HepG2 (cell line): ENCODE data around the gene ELP1. TPM values are rescaled to one million over a fixed set of nuclear protein-coding genes. Genes with fewer than 3 reads are reported as not detected.
A peak's percentile ranks its signal among the peaks of the same experiment; 100 is the strongest.

Experiments
- CTCF ChIP-seq: sonication (generic); formaldehyde crosslinking; IDR thresholded peaks from 2 replicates; pipeline ENCODE4 v1.5.0; 2020; ENCODE audit warnings: mild to moderate bottlenecking, missing genetic modification reagents, moderate library complexity
- FOXJ3 ChIP-seq: sonication (generic); formaldehyde crosslinking; IDR thresholded peaks from 2 replicates; pipeline ENCODE4 v1.4.0; 2020; ENCODE audit warnings: missing genetic modification reagents, mild to moderate bottlenecking, borderline replicate concordance
- FOXP1 ChIP-seq, 2 experiments: fragments of 450-650 bp in 1 of 2; IDR thresholded peaks; 2 replicates each; pipeline ENCODE4 v1.6.1; 2017 to 2018; ENCODE audit warnings: antibody characterized with exemption in 1 of 2
- HOXA5 ChIP-seq: sonication (generic); formaldehyde crosslinking; IDR thresholded peaks from 2 replicates; pipeline ENCODE4 v1.4.0; 2020; ENCODE audit warnings: missing genetic modification reagents
- IRF2 ChIP-seq: IDR thresholded peaks from 2 replicates; pipeline ENCODE4 v1.6.1; 2018; ENCODE audit warnings: missing genetic modification reagents, missing compliant biosample characterization
- ISL2 ChIP-seq: sonication (generic); formaldehyde crosslinking; IDR thresholded peaks from 2 replicates; pipeline ENCODE4 v1.5.0; 2020; ENCODE audit warnings: missing genetic modification reagents
- NAIF1 ChIP-seq: sonication (generic); formaldehyde crosslinking; IDR thresholded peaks from 2 replicates; pipeline ENCODE4 v1.5.0; 2020; ENCODE audit warnings: mild to moderate bottlenecking, missing genetic modification reagents, borderline replicate concordance
- PHF8 ChIP-seq: sonication (generic); formaldehyde crosslinking; IDR thresholded peaks from 2 replicates; pipeline ENCODE4 v1.5.0; 2020; ENCODE audit warnings: missing genetic modification reagents
- RAD51 ChIP-seq: fragments of 450-650 bp; IDR thresholded peaks from 2 replicates; pipeline ENCODE4 v1.6.1; 2016; ENCODE audit warnings: borderline replicate concordance
- RFX3 ChIP-seq: IDR thresholded peaks from 2 replicates; pipeline ENCODE4 v1.6.1; 2016; ENCODE audit warnings: missing biosample characterization, missing genetic modification reagents
- SMARCC2 ChIP-seq: fragments of 450-650 bp; IDR thresholded peaks from 2 replicates; pipeline ENCODE4 v1.6.1; 2017; ENCODE audit warnings: antibody characterized with exemption, mild to moderate bottlenecking
- TCF7L2 ChIP-seq: IDR thresholded peaks from 2 replicates; pipeline ENCODE4 v1.6.1; 2011; ENCODE audit warnings: mild to moderate bottlenecking, low read depth, low read length, moderate library complexity
- ZBTB20 ChIP-seq: sonication (generic); formaldehyde crosslinking; IDR thresholded peaks from 2 replicates; pipeline ENCODE4 v1.8.1; 2023; ENCODE audit warnings: missing genetic modification reagents, low read depth, mild to moderate bottlenecking, borderline replicate concordance
- ZFAT ChIP-seq: sonication (generic); formaldehyde crosslinking; conservative IDR thresholded peaks from 2 replicates; pipeline ENCODE4 v1.8.1; 2023; ENCODE audit warnings: missing genetic modification reagents, inconsistent platforms
- ZFP90 ChIP-seq: sonication (generic); formaldehyde crosslinking; IDR thresholded peaks from 2 replicates; pipeline ENCODE4 v1.8.0; 2022; ENCODE audit warnings: missing genetic modification reagents, mild to moderate bottlenecking, inconsistent platforms, borderline replicate concordance
- ZNF180 ChIP-seq: sonication (generic); formaldehyde crosslinking; IDR thresholded peaks from 2 replicates; pipeline ENCODE4 v1.4.0; 2020; ENCODE audit warnings: low read depth, missing genetic modification reagents, borderline replicate concordance
- ZNF234 ChIP-seq: sonication (generic); formaldehyde crosslinking; conservative IDR thresholded peaks from 2 replicates; pipeline ENCODE4 v1.5.1; 2020; ENCODE audit warnings: mild to moderate bottlenecking, missing genetic modification reagents
- ZNF510 ChIP-seq: sonication (generic); formaldehyde crosslinking; IDR thresholded peaks from 2 replicates; pipeline ENCODE4 v1.4.0; 2020; ENCODE audit warnings: low read depth, mild to moderate bottlenecking, missing genetic modification reagents
- ZNF772 ChIP-seq: sonication (generic); formaldehyde crosslinking; IDR thresholded peaks from 2 replicates; pipeline ENCODE4 v1.5.0; 2020; ENCODE audit warnings: mild to moderate bottlenecking, missing genetic modification reagents
- polyA plus RNA-seq, 8 experiments: library from polyadenylated mRNA; depleted of rRNA in 3 of 8; stranded (reverse) in 7 of 8; unstranded in 1 of 8; fragments of >200 nt; fragmentation: Illumina TruSeq in 4 of 8; extraction: Trizol in 4 of 8; gene quantifications; 2 replicates each; pipeline versions ENCODE4 v1.2.1 to v1.2.3, GENCODE V29; 2011 to 2016; ENCODE audit warnings: low read depth in 4 of 8, missing spikeins in 1 of 8, mixed read lengths in 1 of 8; ENCODE audit not compliant: insufficient read depth in 1 of 8
- total RNA-seq, 5 experiments: library from RNA; depleted of rRNA; stranded (reverse); fragments of >200 nt; fragmentation: Illumina TruSeq; extraction: Trizol; gene quantifications; 2 replicates each; pipeline ENCODE4 v1.2.3, GENCODE V29; 2016; ENCODE audit warnings: low read depth in 1 of 5
- TF ChIP-seq, protein P1 (sequence below): sonication (generic); formaldehyde crosslinking; IDR thresholded peaks from 2 replicates; pipeline ENCODE4 v1.5.0; 2020; ENCODE audit warnings: mild to moderate bottlenecking, missing genetic modification reagents, borderline replicate concordance

The ELP1 gene
- total and polyA plus RNA-seq, 2 of the 13 experiments (the other 11 are each of a cell fraction or from before 2014, with no cell fraction given), result 157 to 275 TPM

DNA sequence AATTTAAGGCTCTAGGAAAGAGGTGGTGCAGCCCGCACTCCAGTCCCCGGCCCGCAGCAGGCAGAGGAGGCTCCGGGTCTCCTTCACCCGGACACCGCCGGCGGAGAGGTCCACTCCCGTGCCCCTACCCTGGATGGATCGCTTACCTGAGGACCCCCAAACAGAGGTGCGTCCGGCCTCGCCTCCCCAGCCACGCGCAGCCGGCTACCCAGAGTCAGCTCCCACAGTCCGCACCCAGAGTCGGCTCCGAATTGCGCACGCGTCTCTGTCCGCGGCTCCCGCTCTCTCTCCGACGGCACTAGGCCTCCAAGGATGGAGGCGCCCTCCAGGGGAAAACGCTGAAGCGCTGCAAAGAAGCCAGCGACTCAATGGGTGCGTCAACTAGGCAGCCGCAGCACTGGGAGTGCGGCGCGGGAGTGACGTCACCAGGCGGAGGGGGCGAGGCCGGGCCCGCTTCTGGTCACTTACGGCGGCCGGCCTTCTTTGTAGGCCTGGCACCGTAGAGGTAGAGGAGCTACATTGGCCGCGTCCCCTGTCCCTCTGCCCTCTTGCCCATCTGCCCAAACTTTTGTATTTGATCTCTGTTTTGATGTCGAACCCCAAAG, at the start of gene ELP1 (continued):
- TF ChIP-seq ZBTB20 (0 out of 2 replicates have a peak, but pooled peaks have one; percentile 51), ISL2 (CRISPR knock-in tag) (no peak; the same call in 1 of the 2 replicates), FOXP1 (IDR thresholded peaks at IDR 0.05) (no peak), FOXP1 (CRISPR knock-in tag; IDR thresholded peaks at IDR 0.05) (peak; percentile 35; the same call in 1 of the 2 replicates), FOXJ3 (CRISPR knock-in tag) (no peak), RAD51 (no peak), IRF2 (CRISPR knock-in tag) (peak; percentile 62; the same call in 1 of the 2 replicates), ZFP90 (CRISPR knock-in tag) (peak; percentile 75; the same call in 1 of the 2 replicates), NAIF1 (CRISPR knock-in tag) (peak; percentile 62; the same call in 1 of the 2 replicates), HOXA5 (CRISPR knock-in tag) (peak; percentile 61), ZNF772 (no peak), TCF7L2 (no peak), PHF8 (CRISPR knock-in tag) (peak; percentile 94), CTCF (CRISPR knock-in tag) (peak; percentile 91), ZNF180 (CRISPR knock-in tag) (no peak), SMARCC2 (no peak), RFX3 (no peak), ZNF234 (CRISPR knock-in tag) (no peak; the same call in 1 of the 2 replicates), ZNF510 (0 out of 2 replicates have a peak, but pooled peaks have one; percentile 59), ZFAT (CRISPR knock-in tag) (no peak)
- TF ChIP-seq, protein P1, sequence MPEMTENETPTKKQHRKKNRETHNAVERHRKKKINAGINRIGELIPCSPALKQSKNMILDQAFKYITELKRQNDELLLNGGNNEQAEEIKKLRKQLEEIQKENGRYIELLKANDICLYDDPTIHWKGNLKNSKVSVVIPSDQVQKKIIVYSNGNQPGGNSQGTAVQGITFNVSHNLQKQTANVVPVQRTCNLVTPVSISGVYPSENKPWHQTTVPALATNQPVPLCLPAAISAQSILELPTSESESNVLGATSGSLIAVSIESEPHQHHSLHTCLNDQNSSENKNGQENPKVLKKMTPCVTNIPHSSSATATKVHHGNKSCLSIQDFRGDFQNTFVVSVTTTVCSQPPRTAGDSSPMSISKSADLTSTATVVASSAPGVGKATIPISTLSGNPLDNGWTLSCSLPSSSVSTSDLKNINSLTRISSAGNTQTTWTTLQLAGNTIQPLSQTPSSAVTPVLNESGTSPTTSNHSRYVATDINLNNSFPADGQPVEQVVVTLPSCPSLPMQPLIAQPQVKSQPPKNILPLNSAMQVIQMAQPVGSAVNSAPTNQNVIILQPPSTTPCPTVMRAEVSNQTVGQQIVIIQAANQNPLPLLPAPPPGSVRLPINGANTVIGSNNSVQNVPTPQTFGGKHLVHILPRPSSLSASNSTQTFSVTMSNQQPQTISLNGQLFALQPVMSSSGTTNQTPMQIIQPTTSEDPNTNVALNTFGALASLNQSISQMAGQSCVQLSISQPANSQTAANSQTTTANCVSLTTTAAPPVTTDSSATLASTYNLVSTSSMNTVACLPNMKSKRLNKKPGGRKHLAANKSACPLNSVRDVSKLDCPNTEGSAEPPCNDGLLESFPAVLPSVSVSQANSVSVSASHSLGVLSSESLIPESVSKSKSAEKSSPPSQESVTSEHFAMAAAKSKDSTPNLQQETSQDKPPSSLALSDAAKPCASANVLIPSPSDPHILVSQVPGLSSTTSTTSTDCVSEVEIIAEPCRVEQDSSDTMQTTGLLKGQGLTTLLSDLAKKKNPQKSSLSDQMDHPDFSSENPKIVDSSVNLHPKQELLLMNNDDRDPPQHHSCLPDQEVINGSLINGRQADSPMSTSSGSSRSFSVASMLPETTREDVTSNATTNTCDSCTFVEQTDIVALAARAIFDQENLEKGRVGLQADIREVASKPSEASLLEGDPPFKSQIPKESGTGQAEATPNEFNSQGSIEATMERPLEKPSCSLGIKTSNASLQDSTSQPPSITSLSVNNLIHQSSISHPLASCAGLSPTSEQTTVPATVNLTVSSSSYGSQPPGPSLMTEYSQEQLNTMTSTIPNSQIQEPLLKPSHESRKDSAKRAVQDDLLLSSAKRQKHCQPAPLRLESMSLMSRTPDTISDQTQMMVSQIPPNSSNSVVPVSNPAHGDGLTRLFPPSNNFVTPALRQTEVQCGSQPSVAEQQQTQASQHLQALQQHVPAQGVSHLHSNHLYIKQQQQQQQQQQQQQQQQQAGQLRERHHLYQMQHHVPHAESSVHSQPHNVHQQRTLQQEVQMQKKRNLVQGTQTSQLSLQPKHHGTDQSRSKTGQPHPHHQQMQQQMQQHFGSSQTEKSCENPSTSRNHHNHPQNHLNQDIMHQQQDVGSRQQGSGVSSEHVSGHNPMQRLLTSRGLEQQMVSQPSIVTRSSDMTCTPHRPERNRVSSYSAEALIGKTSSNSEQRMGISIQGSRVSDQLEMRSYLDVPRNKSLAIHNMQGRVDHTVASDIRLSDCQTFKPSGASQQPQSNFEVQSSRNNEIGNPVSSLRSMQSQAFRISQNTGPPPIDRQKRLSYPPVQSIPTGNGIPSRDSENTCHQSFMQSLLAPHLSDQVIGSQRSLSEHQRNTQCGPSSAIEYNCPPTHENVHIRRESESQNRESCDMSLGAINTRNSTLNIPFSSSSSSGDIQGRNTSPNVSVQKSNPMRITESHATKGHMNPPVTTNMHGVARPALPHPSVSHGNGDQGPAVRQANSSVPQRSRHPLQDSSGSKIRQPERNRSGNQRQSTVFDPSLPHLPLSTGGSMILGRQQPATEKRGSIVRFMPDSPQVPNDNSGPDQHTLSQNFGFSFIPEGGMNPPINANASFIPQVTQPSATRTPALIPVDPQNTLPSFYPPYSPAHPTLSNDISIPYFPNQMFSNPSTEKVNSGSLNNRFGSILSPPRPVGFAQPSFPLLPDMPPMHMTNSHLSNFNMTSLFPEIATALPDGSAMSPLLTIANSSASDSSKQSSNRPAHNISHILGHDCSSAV, result no peak
